Measurements from ENCODE around the gene FOXA2.
"Not testable (repeated sequence)": the region's sequence is repeated elsewhere in the genome, so short reads cannot be mapped to it uniquely, and the experiment has no call there.

FOXA2 gene

GRCh38 chr20:22567944-22568871, 16.2 kb downstream of the FOXA2 start:
- no peak for DNase-seq

GRCh38 chr20:22566876-22567658, 17.3 kb downstream of the FOXA2 start:
- DNase-seq, result no peak

- DNase-seq, result no peak
Observed at GRCh38 chr20:22563062-22563965, 21.1 kb downstream of the FOXA2 start.

GRCh38 chr20:22562620-22563019, 21.8 kb downstream of the FOXA2 start:
- no peak for DNase-seq

- DNase-seq, result no peak
Observed at GRCh38 chr20:22561965-22562577, 22.3 kb downstream of the FOXA2 start.

DNA sequence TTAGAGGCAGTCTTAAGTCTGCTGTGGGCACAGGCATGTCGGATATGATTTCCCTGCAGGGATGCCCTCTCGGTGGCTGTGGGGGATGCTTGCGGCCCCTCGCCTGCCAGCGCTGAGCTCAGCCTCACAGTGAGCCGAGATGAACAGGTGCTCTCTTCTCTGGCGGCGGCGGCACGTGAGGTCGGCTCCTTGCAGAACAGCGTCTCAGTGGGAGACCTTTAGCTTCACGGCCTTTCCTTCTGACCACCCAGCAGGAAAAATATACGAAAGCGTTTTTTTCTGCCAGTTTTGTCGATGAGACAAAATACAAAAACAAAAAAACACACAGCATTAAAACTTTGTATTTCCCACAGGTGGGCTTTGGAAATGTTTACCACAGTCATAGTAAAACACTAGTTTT, 23.6 kb downstream of the FOXA2 start:
- DNase-seq, result no peak

GRCh38 chr20:22559711-22560318, 24.6 kb downstream of the FOXA2 start:
- no peak for DNase-seq

DNA sequence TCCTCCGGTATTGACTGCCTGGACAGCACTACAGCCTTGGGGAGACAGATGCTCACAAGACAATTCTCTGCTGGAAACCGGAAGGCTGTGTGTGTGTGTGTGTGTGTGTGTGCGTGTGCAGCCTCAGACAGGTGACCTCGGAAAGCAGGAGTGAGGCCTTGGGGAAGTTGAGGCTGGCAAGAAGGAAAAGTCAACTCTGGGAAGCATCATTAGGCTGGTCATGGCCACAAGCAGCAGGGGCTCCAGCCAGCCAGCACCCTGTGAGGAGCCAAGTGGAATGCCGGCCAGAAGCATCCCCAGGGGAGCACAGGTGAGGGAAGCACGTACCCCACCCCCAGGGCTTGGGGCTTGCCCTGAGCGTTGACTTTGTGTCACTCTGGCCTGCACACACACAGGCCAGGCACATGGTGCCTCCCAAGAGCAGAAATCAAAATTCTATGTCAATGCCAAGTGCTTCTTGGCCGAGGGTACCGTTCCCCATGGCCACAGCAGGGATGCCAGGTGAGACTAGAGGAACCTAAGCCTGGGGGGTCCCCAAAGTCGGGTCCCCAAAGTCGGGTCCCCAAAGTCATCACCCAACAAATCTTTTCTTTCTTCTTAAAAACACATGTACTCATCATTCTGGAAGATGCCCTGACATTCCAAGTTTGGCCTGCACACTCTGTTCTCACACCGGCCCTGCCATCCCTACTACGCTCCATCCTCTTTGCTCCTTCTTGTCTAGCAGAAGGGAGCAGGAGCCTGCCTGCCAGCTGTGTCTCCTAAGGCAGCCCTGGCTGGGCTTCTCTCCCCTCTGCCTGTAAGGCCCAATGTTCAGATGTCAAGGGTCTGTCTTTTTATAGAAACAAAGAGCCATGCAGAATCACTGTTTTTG, 26.7 kb downstream of the FOXA2 start:
- DNase-seq, result no peak

DNA sequence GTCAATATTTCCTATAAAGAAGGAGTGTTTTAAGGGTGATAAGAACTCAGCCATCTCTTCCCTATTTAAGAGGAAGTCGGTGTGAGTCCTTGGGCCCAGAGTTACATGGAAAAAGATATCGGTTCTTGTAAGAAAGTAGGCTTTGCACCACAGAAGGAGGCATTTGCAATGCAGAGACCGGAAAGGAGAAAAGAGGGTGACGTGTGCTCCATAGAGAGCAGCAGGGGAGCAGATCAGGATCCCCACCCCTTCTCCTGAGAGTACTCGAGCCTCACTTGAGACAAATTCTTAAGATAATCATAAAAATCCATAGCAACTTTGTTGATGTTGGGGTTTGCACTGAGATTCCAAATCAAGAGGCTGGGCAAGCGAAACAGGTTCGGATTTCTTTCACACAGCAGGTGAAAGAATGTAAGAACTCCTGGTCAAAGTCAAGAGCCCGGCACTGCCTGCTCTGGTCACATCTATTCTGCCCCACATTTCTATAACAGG, 27.8 kb downstream of the FOXA2 start:
- no peak for DNase-seq

DNA sequence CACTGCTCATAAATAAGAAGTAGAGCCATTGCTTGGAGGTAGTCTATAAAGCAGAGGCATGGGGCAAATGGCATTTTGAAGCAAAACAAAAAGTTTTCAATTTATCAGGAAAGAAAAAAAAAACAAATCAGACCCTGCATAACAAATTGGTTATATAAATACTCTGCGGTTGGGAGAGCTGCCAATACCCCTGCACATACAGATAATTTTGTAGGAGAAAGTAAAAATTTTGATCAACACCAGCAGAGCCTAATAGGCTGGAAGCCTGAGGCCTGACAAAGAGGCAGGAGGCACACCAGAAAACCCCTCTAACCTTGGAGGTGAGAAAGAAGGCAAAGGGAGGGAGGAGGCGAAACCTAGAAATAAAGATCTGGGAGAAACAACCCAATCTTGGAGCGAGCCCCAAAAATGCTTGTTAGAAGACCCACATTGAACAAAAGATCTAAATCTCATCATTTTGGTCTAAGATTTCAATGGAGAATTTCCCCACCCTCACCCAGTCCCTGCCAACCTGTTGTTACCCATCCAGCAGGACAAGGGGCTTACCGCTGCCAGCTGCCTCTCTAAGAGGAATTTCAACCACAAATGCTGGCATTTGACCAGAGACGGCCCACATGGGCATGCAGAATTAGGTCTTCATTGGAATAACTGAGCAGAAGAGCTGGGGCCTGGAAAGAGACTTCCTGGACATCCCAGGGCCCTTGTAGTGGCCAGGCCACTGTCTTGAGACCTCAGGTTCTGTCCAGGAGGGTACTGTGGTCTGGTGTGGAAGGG, 28.4 kb downstream of the FOXA2 start:
- no peak for DNase-seq

DNA sequence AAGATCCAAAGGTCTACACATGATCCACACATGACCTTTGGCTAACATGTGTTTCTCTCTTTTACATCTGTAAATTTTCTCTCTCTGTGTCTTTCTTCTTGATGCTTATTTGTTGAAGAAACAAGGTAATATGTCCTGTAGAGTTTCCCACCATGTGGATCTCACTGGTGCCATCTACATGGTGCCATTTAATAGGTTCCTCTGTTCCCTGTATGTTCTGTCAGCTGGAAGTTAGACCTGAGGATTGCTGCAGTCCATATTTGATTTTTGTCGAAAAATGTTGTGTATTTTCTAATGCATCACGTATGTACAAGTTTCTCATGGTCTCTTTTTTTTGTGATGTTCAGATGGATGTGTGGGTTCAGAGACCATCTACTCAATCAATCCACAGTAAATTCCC, 30.0 kb downstream of the FOXA2 start:
- DNase-seq, result no peak

DNA sequence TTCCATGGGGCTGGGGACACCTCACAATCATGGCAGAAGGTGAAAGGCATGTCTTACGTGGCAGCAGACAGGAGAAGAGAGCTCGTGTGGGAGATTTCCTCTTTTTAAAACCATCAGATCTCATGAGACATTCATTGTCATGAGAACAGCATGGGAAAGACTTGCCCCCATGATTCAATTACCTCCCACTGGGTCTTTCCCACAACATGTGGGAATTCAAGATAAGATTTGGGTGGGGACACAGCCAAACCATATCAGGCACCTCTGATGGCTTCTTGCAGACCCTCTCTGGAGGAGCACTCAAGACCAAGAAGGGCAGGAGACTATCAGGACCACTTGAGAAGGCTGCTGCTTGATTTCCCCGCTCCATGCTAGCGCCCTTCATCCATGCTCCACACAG, 33.9 kb downstream of the FOXA2 start:
- not testable (repeated sequence) for DNase-seq

DNA sequence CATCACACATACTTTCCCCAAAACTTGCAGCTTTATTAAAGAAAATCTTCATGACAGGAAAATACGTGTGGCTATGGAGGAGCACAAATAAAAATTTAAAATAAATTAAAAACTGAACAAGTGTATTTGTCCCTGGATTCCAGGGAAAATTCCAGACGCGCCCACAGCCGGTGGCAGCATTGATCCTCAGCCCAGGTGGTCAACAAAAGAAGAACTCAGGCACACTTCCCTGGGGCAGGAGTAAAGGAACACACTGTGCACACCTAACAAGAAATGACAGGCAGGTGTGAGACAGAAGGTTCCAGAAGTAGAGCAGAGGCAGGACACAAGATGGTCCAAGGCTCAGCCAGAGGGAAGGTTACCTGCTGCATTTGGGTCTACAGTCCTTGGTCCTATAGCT, 36.3 kb downstream of the FOXA2 start:
- no peak for DNase-seq

GRCh38 chr20:22546344-22546743, 38.0 kb downstream of the FOXA2 start:
- DNase-seq, result no peak

DNA sequence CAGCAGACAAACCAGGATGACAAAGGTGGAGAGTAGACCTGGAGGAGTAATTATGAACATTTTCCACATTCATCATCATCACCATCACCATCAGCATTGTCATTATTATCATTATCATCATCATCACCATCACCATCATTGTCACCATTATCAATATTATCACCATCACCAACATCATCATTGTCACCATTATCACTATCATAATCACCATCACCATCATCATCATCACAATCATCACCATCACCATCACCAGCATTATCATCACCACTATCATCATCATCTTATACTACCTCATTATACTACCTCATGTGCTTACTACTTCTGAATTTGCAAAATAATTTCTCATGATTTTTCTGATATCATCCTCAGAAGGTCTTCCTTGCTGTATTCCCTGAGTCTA, 39.3 kb downstream of the FOXA2 start:
- no peak for DNase-seq

DNA sequence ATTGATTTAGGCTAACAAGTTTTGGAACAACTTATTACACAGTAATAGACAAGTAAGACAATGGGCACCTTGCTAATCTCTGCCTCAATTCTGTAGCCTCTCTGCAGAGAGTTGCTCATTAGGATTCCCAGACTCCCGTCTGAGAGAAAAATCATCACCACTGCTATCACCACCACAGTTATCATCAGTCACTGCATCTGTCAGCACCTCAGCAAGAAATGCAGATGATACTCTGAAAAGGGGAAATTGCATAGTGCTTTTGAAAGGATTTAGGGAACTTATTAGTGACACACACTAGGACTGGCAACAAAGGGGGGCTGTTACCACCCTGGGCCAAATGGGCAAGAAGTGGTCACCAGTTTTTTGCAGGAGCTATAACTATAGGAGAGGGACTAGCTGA, 39.9 kb downstream of the FOXA2 start:
- DNase-seq, result no peak

DNA sequence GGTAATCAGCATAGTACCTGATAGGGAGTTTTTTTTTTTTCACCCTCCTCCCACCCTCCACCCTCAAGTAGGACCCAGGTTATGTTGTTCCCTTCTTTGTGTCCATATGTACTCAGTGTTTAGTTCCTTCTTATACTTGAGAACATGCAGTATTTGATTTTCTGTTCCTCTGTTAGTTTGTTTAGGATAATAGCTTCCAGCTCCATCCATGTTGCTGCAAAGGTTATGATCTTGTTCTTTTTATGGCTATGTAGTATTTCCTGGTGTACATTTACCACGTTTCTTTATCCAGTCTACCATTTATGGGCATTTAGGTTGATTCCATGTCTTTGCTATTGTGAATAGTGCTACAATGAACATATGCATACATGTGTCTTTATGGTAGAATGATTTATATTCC, 41.9 kb downstream of the FOXA2 start:
- no peak for DNase-seq

DNA sequence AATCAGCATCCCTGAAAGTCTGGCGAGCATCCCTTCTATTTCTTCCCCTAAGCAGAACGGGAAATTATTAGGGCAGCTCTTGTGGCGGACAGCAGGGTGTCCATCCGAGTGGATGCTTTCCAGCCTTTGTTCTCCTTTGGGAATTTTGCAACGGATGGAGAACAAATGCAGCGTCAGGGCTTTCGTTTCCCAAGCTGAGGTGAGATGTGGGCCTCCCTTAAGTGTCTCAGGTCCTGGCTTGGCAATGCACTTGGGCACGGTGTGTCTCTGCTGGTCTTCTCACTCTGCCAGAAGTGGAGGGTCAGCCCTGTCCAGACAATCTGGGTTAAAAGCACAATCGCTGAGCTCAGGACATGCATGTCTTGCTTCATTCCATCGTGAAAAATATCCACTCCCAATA, 43.5 kb downstream of the FOXA2 start:
- no peak for DNase-seq

GRCh38 chr20:22536956-22537756, 47.2 kb downstream of the FOXA2 start:
- DNase-seq, result no peak
